ENCODE measurements around the gene MIEF1. TPM values are rescaled to one million over a fixed set of nuclear protein-coding genes. Genes with fewer than 3 reads are reported as not detected.

The MIEF1 gene
- total RNA-seq, 4 donors from 2014 or later: 19.7 to 21.7 (median 20.9) TPM

GRCh38 chr22:39470451-39471291, 31.4 kb upstream of the MIEF1 start:
- no peaks in the 10 kb centered on the region for H3K36me3 ChIP-seq
- 73% methylated on average over 8 of the region's 16 CpGs for WGBS
- peaks cover 0 to 12% (median 0%) of the 10 kb centered on the region in 4 donors for H3K27me3 ChIP-seq
- H3K4me1 ChIP-seq: peaks cover 47 to 79% (median 66%) of the 10 kb centered on the region in 4 donors
- H3K27ac ChIP-seq (replicated peaks in 1 of 4): peak overlapping the region; percentile 33 to 69 (median 60)
- DNase-seq (ENCODE audit: extremely low spot score): no peak
- no peak overlapping the region for H3K4me3 ChIP-seq
- no peaks in the 10 kb centered on the region for H3K9me3 ChIP-seq
- intact Hi-C loops (cut with DNase I): no loop called here
- no peak for TF ChIP-seq POLR2AphosphoS5 (IDR thresholded peaks at IDR 0.05)
- TF ChIP-seq POLR2A (IDR thresholded peaks at IDR 0.05; ENCODE audit: low read depth): no peak
- TF ChIP-seq CTCF (IDR thresholded peaks at IDR 0.05): no peak
- TF ChIP-seq EP300 (IDR thresholded peaks at IDR 0.05): no peak

GRCh38 chr22:39471381-39472141, 30.5 kb upstream of the MIEF1 start:
- no peak overlapping the region for H3K4me3 ChIP-seq
- intact Hi-C loops (cut with DNase I): no loop called here
- no peaks in the 10 kb centered on the region for H3K36me3 ChIP-seq
- H3K9me3 ChIP-seq: no peaks in the 10 kb centered on the region
- TF ChIP-seq EP300 (IDR thresholded peaks at IDR 0.05): no peak
- no peak for TF ChIP-seq POLR2AphosphoS5 (IDR thresholded peaks at IDR 0.05)
- no peak for TF ChIP-seq POLR2A (IDR thresholded peaks at IDR 0.05; ENCODE audit: low read depth)
- no peak for TF ChIP-seq CTCF (IDR thresholded peaks at IDR 0.05)
- WGBS: 51% methylated on average over 13 of the region's 13 CpGs
- H3K27ac ChIP-seq (replicated peaks in 1 of 4): peak overlapping the region; percentile 33 to 69 (median 60)
- no peak for DNase-seq (ENCODE audit: extremely low spot score)
- H3K27me3 ChIP-seq: peaks cover 0 to 12% (median 0%) of the 10 kb centered on the region in 4 donors
- peaks cover 42 to 76% (median 60%) of the 10 kb centered on the region in 4 donors for H3K4me1 ChIP-seq

GRCh38 chr22:39472570-39473556, 29.2 kb upstream of the MIEF1 start:
- TF ChIP-seq POLR2AphosphoS5 (IDR thresholded peaks at IDR 0.05) (no peak), CTCF (IDR thresholded peaks at IDR 0.05) (no peak), POLR2A (IDR thresholded peaks at IDR 0.05; ENCODE audit: low read depth) (no peak), EP300 (IDR thresholded peaks at IDR 0.05) (no peak)
- no peaks in the 10 kb centered on the region for H3K9me3 ChIP-seq
- H3K4me3 ChIP-seq: no peak overlapping the region
- peaks cover 39 to 72% (median 55%) of the 10 kb centered on the region in 4 donors for H3K4me1 ChIP-seq
- H3K36me3 ChIP-seq: no peaks in the 10 kb centered on the region
- intact Hi-C loops (cut with DNase I): no loop called here
- H3K27ac ChIP-seq (replicated peaks in 1 of 4): peak overlapping the region; percentile 33 to 69 (median 60)
- peaks cover 0 to 11% (median 0%) of the 10 kb centered on the region in 4 donors for H3K27me3 ChIP-seq
- no peak for DNase-seq (ENCODE audit: extremely low spot score)
- 76% methylated on average over 14 of the region's 19 CpGs for WGBS

- WGBS: 94% methylated on average over 3 of the region's 5 CpGs
- H3K4me1 ChIP-seq: peaks cover 39 to 69% (median 52%) of the 10 kb centered on the region in 4 donors
- no peak overlapping the region for H3K4me3 ChIP-seq
- H3K27me3 ChIP-seq: peaks cover 0 to 8% (median 0%) of the 10 kb centered on the region in 4 donors
- no peaks in the 10 kb centered on the region for H3K36me3 ChIP-seq
- intact Hi-C loops (cut with DNase I): no loop called here
- TF ChIP-seq POLR2AphosphoS5 (IDR thresholded peaks at IDR 0.05) (no peak), POLR2A (IDR thresholded peaks at IDR 0.05; ENCODE audit: low read depth) (no peak), EP300 (IDR thresholded peaks at IDR 0.05) (no peak)
- H3K9me3 ChIP-seq: no peaks in the 10 kb centered on the region
- no peak for DNase-seq (ENCODE audit: extremely low spot score)
- H3K27ac ChIP-seq (replicated peaks in 1 of 4): peak overlapping the region in 1 of 4 donors; percentile 64
Observed at GRCh38 chr22:39473851-39474250, 28.2 kb upstream of the MIEF1 start.

Data from esophagus muscularis mucosa (tissue), 4 donors.